Measurements from ENCODE around the gene CYP8B1.
"Not testable (repeated sequence)": the region's sequence is repeated elsewhere in the genome, so short reads cannot be mapped to it uniquely, and the experiment has no call there.

The CYP8B1 gene

GRCh38 chr3:42884324-42884723, 8.6 kb upstream of the CYP8B1 start:
- no peak for DNase-seq (ENCODE audit: low read depth in 2 of 2)

- DNase-seq (ENCODE audit: low read depth in 2 of 2) = not testable (repeated sequence)
Measured at GRCh38 chr3:42883251-42883930, 7.7 kb upstream of the CYP8B1 start.

DNA sequence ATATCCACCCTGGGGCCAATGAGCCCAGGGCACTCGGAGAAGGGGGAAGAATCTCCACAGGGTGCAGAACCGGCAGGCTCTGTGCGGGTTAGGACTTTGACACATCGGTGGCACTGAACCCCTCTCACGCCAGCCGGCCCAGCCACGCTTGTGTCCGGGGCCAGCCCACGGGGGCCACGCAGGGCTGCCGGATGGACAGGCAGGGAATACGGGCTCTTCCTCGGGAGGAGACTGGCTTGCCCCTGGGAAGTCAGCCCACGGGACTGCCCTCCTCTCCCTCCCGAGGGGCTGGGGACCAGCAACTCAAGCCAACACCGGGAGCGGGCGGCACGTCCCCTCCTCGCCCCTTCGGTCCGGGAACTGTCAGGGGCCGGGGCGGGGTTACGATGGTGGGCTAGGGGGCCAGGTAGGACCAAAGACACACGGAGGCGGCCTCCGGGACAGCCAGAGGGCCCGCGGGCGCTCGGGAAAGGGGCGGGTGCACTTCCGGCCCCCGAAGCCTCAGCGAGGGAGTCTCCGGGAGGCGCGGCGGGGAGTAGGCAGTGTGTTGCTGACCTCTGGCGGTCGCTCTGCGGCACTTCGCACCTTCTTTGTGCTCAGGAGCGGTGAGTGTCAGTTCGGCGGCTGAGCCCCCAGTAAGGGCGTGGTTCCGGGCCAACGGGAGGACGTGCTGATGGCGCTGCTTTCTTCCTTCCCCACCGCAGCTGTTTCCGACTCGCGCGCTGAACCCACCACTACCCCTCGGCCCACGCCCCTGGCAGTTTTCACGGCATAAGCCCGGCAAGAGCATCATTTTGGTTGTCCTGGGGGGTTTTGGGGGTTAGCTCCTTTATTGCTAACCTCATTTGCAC, 5.1 kb upstream of the CYP8B1 start:
- peak; percentile 74 to 76 for DNase-seq (ENCODE audit: low read depth in 2 of 2)

DNA sequence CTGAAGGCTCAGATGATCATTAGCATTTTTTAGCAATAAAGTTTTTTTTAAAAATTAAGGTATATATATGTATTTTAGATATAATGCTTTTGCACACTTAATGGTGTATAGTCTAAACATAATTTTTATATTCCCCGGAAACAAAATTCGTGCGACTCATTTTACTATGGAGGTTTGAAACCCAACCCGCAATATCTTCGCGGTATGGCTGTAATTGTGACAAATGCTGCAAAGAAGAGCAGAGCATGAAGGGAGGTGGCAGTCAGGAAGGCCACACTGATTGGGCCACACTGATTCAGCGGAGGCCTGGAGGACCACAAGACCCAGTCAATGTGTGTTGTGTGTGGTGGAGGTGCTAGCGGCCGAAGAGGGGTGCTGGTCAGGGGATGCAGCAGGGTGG, 4.5 kb upstream of the CYP8B1 start:
- DNase-seq (ENCODE audit: low read depth in 2 of 2) = no peak

GRCh38 chr3:42877881-42878280, 2.2 kb upstream of the CYP8B1 start:
- no peak for DNase-seq (ENCODE audit: low read depth in 2 of 2)

DNA sequence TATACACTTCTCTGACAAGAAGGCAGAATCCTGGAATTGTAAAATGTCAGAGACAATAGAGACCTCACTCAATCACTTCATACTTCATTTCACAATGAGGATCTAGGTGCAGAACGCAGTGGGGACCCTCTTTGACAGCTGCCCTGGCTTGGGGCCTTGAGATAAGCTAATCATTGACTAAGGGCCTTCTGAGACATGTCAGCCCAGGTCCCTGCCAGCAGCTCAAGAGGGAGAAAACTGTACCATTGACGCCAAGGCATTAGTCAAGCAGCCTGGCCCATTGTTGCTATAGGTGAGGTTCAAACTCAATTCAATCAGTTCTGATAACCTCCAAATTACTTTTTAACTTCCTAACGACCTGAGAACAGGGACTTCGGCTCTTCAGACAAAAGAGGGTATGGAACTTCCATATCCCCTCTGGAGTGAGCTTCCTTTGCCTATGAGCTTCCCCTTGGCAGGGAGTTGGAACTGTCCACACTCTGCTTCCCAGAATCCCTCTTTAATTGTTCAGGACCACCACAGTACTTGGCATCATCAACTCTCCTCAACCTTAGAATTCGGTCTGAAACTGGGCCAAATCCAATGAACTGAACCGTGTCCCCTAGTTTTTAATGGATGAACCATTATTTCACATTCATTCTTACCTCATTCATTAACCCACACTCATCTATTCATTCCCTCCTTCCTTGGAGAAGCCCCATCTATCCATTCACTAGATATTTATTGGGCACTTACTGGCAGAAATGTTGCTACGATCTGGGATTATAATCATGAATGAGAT, 1.5 kb upstream of the CYP8B1 start:
- no peak for DNase-seq (ENCODE audit: low read depth in 2 of 2)

- no peak for DNase-seq (ENCODE audit: low read depth in 2 of 2)
Measured at GRCh38 chr3:42876401-42876800, 722 bp upstream of the CYP8B1 start.

DNA sequence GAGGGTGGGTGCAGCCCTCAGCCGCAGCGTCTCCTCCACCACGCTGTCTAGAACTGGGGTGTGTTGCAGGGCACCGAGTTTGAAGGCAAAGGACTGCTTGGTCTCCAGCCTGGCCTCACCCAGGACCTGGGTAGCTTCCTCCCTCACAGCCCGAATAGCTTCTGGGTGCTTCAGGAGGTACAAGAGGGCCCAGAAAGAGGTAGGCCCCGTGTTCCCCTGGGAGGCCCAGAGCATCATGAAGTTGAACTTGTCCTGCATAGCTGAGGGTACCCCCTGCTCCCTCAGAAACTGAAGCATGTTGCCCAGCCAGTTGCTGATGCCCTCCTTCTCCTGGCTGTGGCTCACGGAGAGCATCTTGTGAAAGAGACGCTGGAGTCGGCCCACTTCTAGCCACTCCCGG, 930 bp downstream of the CYP8B1 start:
- no peak for DNase-seq (ENCODE audit: low read depth in 2 of 2)

- DNase-seq (ENCODE audit: low read depth in 2 of 2) = no peak
Measured at GRCh38 chr3:42873221-42873982, 2.3 kb downstream of the CYP8B1 start.

GRCh38 chr3:42872718-42873117, 3.0 kb downstream of the CYP8B1 start:
- DNase-seq (ENCODE audit: low read depth in 2 of 2) = no peak

GRCh38 chr3:42871592-42872196, 4.0 kb downstream of the CYP8B1 start:
- no peak for DNase-seq (ENCODE audit: low read depth in 2 of 2)

GRCh38 chr3:42868841-42869240, 6.8 kb downstream of the CYP8B1 start:
- no peak for DNase-seq (ENCODE audit: low read depth in 2 of 2)

DNA sequence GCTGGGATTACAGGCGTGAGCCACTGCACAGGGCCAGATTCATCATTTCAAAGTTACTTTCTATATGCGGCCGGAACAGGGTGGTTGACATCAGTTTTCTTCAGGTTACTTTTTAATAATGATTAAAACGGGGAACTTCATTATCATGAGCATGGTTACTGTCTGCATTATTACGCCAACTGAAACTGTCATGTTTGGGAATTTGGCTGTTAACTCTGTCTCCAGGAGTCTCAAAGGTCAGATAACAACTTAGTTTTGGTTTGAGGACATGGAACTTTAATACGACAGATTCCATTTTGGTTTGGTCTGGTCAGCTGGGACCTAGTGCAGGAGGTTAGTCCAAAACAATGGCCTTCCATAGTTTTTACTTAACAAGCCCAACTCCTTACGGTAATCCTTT, 8.5 kb downstream of the CYP8B1 start:
- no peak for DNase-seq (ENCODE audit: low read depth in 2 of 2)

DNA sequence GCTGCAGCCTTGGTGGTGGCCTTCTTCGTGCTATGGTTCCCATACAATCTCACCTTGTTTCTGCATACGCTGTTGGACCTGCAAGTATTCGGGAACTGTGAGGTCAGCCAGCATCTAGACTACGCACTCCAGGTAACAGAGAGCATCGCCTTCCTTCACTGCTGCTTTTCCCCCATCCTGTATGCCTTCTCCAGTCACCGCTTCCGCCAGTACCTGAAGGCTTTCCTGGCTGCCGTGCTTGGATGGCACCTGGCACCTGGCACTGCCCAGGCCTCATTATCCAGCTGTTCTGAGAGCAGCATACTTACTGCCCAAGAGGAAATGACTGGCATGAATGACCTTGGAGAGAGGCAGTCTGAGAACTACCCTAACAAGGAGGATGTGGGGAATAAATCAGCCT, 10.4 kb downstream of the CYP8B1 start:
- DNase-seq (ENCODE audit: low read depth in 2 of 2) = no peak

DNA sequence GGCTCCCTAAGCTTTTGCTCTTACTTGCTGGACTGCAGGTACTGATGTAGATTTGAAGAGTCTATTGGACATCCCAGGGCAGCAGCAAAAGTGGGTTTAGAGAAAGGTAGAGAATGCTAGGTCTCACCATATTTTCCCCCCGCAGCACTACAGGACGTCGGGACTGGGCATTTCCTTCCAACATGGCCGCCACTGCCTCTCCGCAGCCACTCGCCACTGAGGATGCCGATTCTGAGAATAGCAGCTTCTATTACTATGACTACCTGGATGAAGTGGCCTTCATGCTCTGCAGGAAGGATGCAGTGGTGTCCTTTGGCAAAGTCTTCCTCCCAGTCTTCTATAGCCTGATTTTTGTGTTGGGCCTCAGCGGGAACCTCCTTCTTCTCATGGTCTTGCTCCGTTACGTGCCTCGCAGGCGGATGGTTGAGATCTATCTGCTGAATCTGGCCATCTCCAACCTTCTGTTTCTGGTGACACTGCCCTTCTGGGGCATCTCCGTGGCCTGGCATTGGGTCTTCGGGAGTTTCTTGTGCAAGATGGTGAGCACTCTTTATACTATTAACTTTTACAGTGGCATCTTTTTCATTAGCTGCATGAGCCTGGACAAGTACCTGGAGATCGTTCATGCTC, 11.2 kb downstream of the CYP8B1 start:
- no peak for DNase-seq (ENCODE audit: low read depth in 2 of 2)

- no peak for DNase-seq (ENCODE audit: low read depth in 2 of 2)
Measured at GRCh38 chr3:42856544-42856943, 19.1 kb downstream of the CYP8B1 start.

- no peak for DNase-seq (ENCODE audit: low read depth in 2 of 2)
Measured at GRCh38 chr3:42855547-42856380, 19.9 kb downstream of the CYP8B1 start.

- DNase-seq (ENCODE audit: low read depth in 2 of 2) = no peak
Measured at GRCh38 chr3:42855219-42855546, 20.5 kb downstream of the CYP8B1 start.

DNA sequence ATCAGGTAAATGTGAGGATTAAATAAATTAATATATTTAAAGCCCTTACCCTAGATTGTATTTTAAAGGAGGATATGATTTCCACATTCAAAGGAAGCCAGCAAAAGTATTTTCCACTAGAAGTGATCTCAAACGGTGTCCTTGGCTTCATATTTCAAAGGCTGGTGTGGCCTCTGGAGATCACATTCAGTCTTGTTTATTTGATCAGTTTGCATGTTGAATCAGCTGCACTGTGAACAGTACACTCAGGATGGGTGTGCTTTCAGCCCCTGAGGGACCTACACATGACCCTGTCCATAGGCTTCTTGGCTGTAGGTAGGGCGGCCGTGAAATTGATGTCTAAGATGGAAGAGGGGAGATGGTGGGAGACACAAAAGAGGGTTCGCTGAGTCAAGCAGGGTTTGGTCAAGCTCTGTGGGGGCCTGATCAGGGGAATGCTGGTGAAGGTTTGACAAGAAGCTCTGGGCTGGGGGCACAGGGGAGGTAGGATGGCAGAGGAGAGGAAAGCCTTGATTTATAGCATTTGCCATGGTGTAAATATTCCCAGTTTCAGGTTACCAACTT, 21.9 kb downstream of the CYP8B1 start:
- no peak for DNase-seq (ENCODE audit: low read depth in 2 of 2)

GRCh38 chr3:42853056-42853455, 22.6 kb downstream of the CYP8B1 start:
- DNase-seq (ENCODE audit: low read depth in 2 of 2) = no peak

Data from stimulated activated CD8-positive, alpha-beta memory T cell treated with anti-CD3 and anti-CD28 coated beads, Interleukin-15, amount 100 ng/mL, for 4 hours (primary cell).